B cell (primary cell): ENCODE results near the gene ILK. TPM values are rescaled to one million over a fixed set of nuclear protein-coding genes. Genes with fewer than 3 reads are reported as not detected.

Experiments used
- ATAC-seq: fragments of 200-7000 bp; cut with Tn5 transposase; one replicate; pipeline ENCODE4 v1.10.0; 2021; ENCODE audit warnings: low read depth, mild to moderate bottlenecking, moderate number of reproducible peaks, moderate library complexity
- CTCF ChIA-PET: fragments of 350-600 bp; sonication (Branson Sonifier 250); formaldehyde crosslinking; loops from one replicate; lab custom pipeline; 2021; ENCODE audit warnings: antibody characterized with exemption, inconsistent platforms; lab: Charles Lee
- POLR2A ChIA-PET: fragments of 350-600 bp; sonication (Branson Sonifier 250); formaldehyde crosslinking; loops from one replicate; lab custom pipeline; 2021; ENCODE audit warnings: antibody characterized with exemption; lab: Charles Lee
- DNase-seq: peaks from one replicate; pipeline ENCODE4 v3.0.0; 2013
- H2AFZ ChIP-seq: 2 replicates; pipeline ENCODE4 v1.6.1; 2012; ENCODE audit warnings: mild to moderate bottlenecking, low read depth, low read length; ENCODE audit not compliant: insufficient read depth, poor library complexity, severe bottlenecking
- H3K27ac ChIP-seq, 2 donors: 1 replicate in 1 of 2; 2 replicates in 1 of 2; pipeline ENCODE4 v1.5.1; 2012 to 2013; ENCODE audit warnings: low read length in 2 of 2, mild to moderate bottlenecking in 2 of 2, moderate library complexity in 1 of 2
- H3K27me3 ChIP-seq, 4 experiments: fragments of 200-600 bp in 1 of 4; sonication (generic) in 1 of 4; replicated peaks in 1 of 4; 1 replicate in 2 of 4; 2 replicates in 2 of 4; pipeline versions ENCODE4 v1.6.1 to v1.7.0; 2013 to 2016; ENCODE audit warnings: low read length in 3 of 4, mild to moderate bottlenecking in 2 of 4, mixed read lengths in 1 of 4, moderate library complexity in 1 of 4; ENCODE audit not compliant: insufficient read depth in 4 of 4, control insufficient read depth in 3 of 4; ENCODE audit errors: control extremely low read depth in 1 of 4
- H3K36me3 ChIP-seq, 2 experiments: replicated peaks in 1 of 2; 1 replicate in 1 of 2; 2 replicates in 1 of 2; pipeline versions ENCODE4 v1.6.1 to v1.7.1; 2013; ENCODE audit warnings: low read length in 1 of 2; ENCODE audit not compliant: insufficient read depth in 2 of 2, control insufficient read depth in 1 of 2; ENCODE audit errors: control extremely low read depth in 1 of 2, extremely low read depth in 1 of 2
- H3K4me1 ChIP-seq, 2 donors: fragments of 200-600 bp in 1 of 2; sonication (generic) in 1 of 2; 1 replicate in 1 of 2; 2 replicates in 1 of 2; pipeline versions ENCODE4 v1.5.1 to v1.6.1; 2013 to 2017; ENCODE audit warnings: low read length in 2 of 2; ENCODE audit not compliant: control insufficient read depth in 2 of 2, insufficient read depth in 2 of 2
- H3K4me2 ChIP-seq: replicated peaks from 2 replicates; pipeline ENCODE3; 2012; ENCODE audit warnings: mild to moderate bottlenecking, low read depth, low read length; ENCODE audit not compliant: poor library complexity, severe bottlenecking
- H3K4me3 ChIP-seq, 5 experiments: fragments of 200-600 bp in 1 of 5; sonication (generic) in 1 of 5; 1 replicate in 3 of 5; 2 replicates in 2 of 5; pipeline versions ENCODE4 v1.5.1 to v1.7.0; 2011 to 2016; ENCODE audit warnings: low read length in 4 of 5, mild to moderate bottlenecking in 4 of 5, low read depth in 2 of 5, control low read depth in 1 of 5, moderate library complexity in 1 of 5; ENCODE audit not compliant: insufficient read depth in 1 of 5; ENCODE audit errors: control extremely low read depth in 1 of 5, extremely low read depth in 1 of 5
- H3K79me2 ChIP-seq: fragments of 200-600 bp; sonication (generic); one replicate; pipeline ENCODE4 v1.6.0; 2016; ENCODE audit warnings: low read length; ENCODE audit not compliant: control insufficient read depth, insufficient read depth
- H3K9ac ChIP-seq: fragments of 200-600 bp; sonication (generic); 2 replicates; pipeline ENCODE4 v1.6.1; 2017; ENCODE audit warnings: mild to moderate bottlenecking, low read length, moderate library complexity
- H3K9me3 ChIP-seq, 3 donors: one replicate each; pipeline versions ENCODE4 v1.6.1 to v1.7.1; 2013; ENCODE audit warnings: low read length in 2 of 3; ENCODE audit not compliant: control insufficient read depth in 2 of 3, insufficient read depth in 1 of 3; ENCODE audit errors: control extremely low read depth in 1 of 3
- H4K20me1 ChIP-seq: 2 replicates; pipeline ENCODE4 v1.6.0; 2012; ENCODE audit warnings: mild to moderate bottlenecking, low read length; ENCODE audit not compliant: insufficient read depth, control insufficient read depth, poor library complexity, severe bottlenecking
- H3K27ac Mint-ChIP-seq: one replicate; pipeline ENCODE4 v1.8.0; 2021; ENCODE audit warnings: mixed read lengths
- H3K27me3 Mint-ChIP-seq: one replicate; pipeline ENCODE4 v1.8.0; 2021; ENCODE audit warnings: mixed read lengths
- H3K4me1 Mint-ChIP-seq: one replicate; pipeline ENCODE4 v1.8.0; 2021; ENCODE audit warnings: mixed read lengths
- H3K4me3 Mint-ChIP-seq: one replicate; pipeline ENCODE4 v1.8.0; 2021; ENCODE audit warnings: mixed read lengths
- H3K9me3 Mint-ChIP-seq: one replicate; pipeline ENCODE4 v1.8.0; 2022; ENCODE audit warnings: mixed read lengths; ENCODE audit not compliant: insufficient read depth
- CTCF ChIP-seq: fragments of 200-600 bp; IDR thresholded peaks from one replicate; pipeline ENCODE4 v1.8.0; 2022; ENCODE audit warnings: antibody characterized with exemption, mild to moderate bottlenecking
- EZH2 ChIP-seq: IDR thresholded peaks from 2 replicates; pipeline ENCODE4 v1.6.1; 2012; ENCODE audit warnings: borderline replicate concordance, low read depth, mild to moderate bottlenecking, moderate library complexity, low read length; ENCODE audit not compliant: insufficient read depth, poor library complexity, severe bottlenecking
- WGBS: methylation state at CpG from one replicate; pipeline ENCODE4 v1.1.5; 2013; ENCODE audit warnings: missing lambda C conversion rate; ENCODE audit not compliant: insufficient coverage; 5-methylcytosine and 5-hydroxymethylcytosine counted together
- intact Hi-C: fragments of 100-400 bp; cut with micrococcal nuclease; formaldehyde crosslinking; loops from one replicate; pipeline ENCODE4 v1.10.0; 2022
- polyA plus RNA-seq: library from polyadenylated mRNA; depleted of rRNA; stranded (reverse); fragments of >200 nt; gene quantifications from 2 replicates; pipeline ENCODE4 v1.2.3, GENCODE V29; 2012
- total RNA-seq, 2 donors: library from RNA; stranded (reverse); fragments of 120-200 nt in 1 of 2; gene quantifications; 1 replicate in 1 of 2; 2 replicates in 1 of 2; pipeline versions ENCODE4 v1.2.3 to v1.2.4, GENCODE V29; 2013 to 2022

Gene ILK
- total and polyA plus RNA-seq, 2 donors (not counting 1 experiment from before 2014, with no cell fraction given): 88.5 to 131 TPM

- Histone ChIP-seq H2AFZ (no peak overlapping the region), H3K79me2 (no peaks in the 10 kb centered on the region), H3K9ac (no peak overlapping the region), H4K20me1 (no peaks in the 10 kb centered on the region), H3K27ac (no peak overlapping the region), H3K4me2 (no peak overlapping the region), H3K9me3 (no peaks in the 10 kb centered on the region), H3K4me3 (no peak overlapping the region), H3K27me3 (no peaks in the 10 kb centered on the region), H3K36me3 (peaks cover 0 to 2% of the 10 kb centered on the region in 2 experiments), H3K4me1 (no peaks in the 10 kb centered on the region)
- ChIA-PET POLR2A (no interaction called here), CTCF (interaction anchor here (1.3 kb wide), 1 partner anchor 25 kb away, joined by 3 read pairs; no protein-coding TSS in a partner anchor)
- TF ChIP-seq EZH2: no peak
- no peak for TF ChIP-seq CTCF
- Mint-ChIP-seq H3K27ac (no peak overlapping the region), H3K9me3 (no peaks in the 10 kb centered on the region), H3K4me3 (no peak overlapping the region), H3K4me1 (no peaks in the 10 kb centered on the region), H3K27me3 (no peaks in the 10 kb centered on the region)
- ATAC-seq: no peak
- intact Hi-C loops: no loop called here
- 97% methylated on average over 8 of the region's 11 CpGs for WGBS
- no peak for DNase-seq
These were observed 47.2 kb upstream of the ILK start for GRCh38 chr11:6556139-6556949.

- WGBS: 96% methylated on average over 11 of the region's 11 CpGs
- Histone ChIP-seq H3K4me2 (no peak overlapping the region), H3K27me3 (no peaks in the 10 kb centered on the region), H3K4me3 (no peak overlapping the region), H3K27ac (no peak overlapping the region), H4K20me1 (no peaks in the 10 kb centered on the region), H2AFZ (no peak overlapping the region), H3K4me1 (no peaks in the 10 kb centered on the region), H3K9me3 (no peaks in the 10 kb centered on the region), H3K9ac (no peak overlapping the region), H3K79me2 (no peaks in the 10 kb centered on the region), H3K36me3 (peaks cover 0 to 2% of the 10 kb centered on the region in 2 experiments)
- H3K4me3 Mint-ChIP-seq: no peak overlapping the region
- CTCF ChIA-PET: no interaction called here
- no peak overlapping the region for H3K27ac Mint-ChIP-seq
- intact Hi-C loops: no loop called here
- TF ChIP-seq EZH2 (no peak), CTCF (no peak)
- ATAC-seq: no peak
- H3K27me3 Mint-ChIP-seq: no peaks in the 10 kb centered on the region
- DNase-seq: no peak
- POLR2A ChIA-PET: no interaction called here
- no peaks in the 10 kb centered on the region for H3K4me1 Mint-ChIP-seq
- H3K9me3 Mint-ChIP-seq: no peaks in the 10 kb centered on the region
These were observed 46.5 kb upstream of the ILK start for GRCh38 chr11:6557063-6557462.
